PC-3 (cell line): ENCODE results near the gene SRCAP. TPM values are rescaled to one million over a fixed set of nuclear protein-coding genes. Genes with fewer than 3 reads are reported as not detected.

ENCODE experiments used
- ATAC-seq: fragments of 200-7000 bp; cut with Tn5 transposase; 2 replicates; pipeline ENCODE4 v1.9.1; 2020; ENCODE audit warnings: mild to moderate bottlenecking, moderate library complexity
- BruUV-seq: library from RNA; stranded (reverse); fragments of 400-500 nt; replicated peaks from 2 replicates; lab custom pipeline; 2021; lab: Mats Ljungman, UMichigan
- CTCF ChIA-PET: fragments of 300-600 bp; sonication (Branson Sonifier 250); formaldehyde crosslinking; loops from one replicate; lab custom pipeline; 2022; ENCODE audit warnings: antibody characterized with exemption; lab: Charles Lee
- POLR2A ChIA-PET: fragments of 300-600 bp; sonication (Branson Sonifier 250); formaldehyde crosslinking; loops from one replicate; lab custom pipeline; 2022; ENCODE audit warnings: antibody characterized with exemption; ENCODE audit not compliant: unreplicated experiment; lab: Charles Lee
- DNase-seq: peaks from one replicate; pipeline ENCODE4 v3.0.0-alpha.2; 2015
- H2AFZ ChIP-seq: fragments of 300-600 bp; sonication (generic); 2 replicates; pipeline ENCODE4 v1.6.0; 2016; ENCODE audit warnings: antibody characterized with exemption, low read length
- H3F3A ChIP-seq: fragments of 300-600 bp; sonication (generic); one replicate; pipeline ENCODE4 v1.6.0; 2017; ENCODE audit warnings: antibody characterized with exemption, low read length, control low read depth, mild to moderate bottlenecking; ENCODE audit not compliant: unreplicated experiment
- H3K27ac ChIP-seq: fragments of 300-600 bp; sonication (generic); 2 replicates; pipeline ENCODE4 v1.5.1; 2016; ENCODE audit warnings: mild to moderate bottlenecking, low read length
- H3K27me3 ChIP-seq: fragments of 300-600 bp; sonication (generic); 2 replicates; pipeline ENCODE4 v1.6.1; 2016; ENCODE audit warnings: low read length, mixed read lengths
- H3K36me3 ChIP-seq: fragments of 300-600 bp; sonication (generic); 2 replicates; pipeline ENCODE4 v1.6.1; 2016; ENCODE audit warnings: low read depth, mixed run types, low read length, mixed read lengths
- H3K4me1 ChIP-seq: fragments of 300-600 bp; sonication (generic); 2 replicates; pipeline ENCODE4 v1.5.1; 2016; ENCODE audit warnings: low read length; ENCODE audit not compliant: insufficient read depth
- H3K4me2 ChIP-seq: fragments of 300-600 bp; sonication (generic); 2 replicates; pipeline ENCODE4 v1.6.0; 2016; ENCODE audit warnings: low read length
- H3K4me3 ChIP-seq: fragments of 300-600 bp; sonication (generic); 2 replicates; pipeline ENCODE4 v1.5.1; 2016; ENCODE audit warnings: mild to moderate bottlenecking, low read length, mixed read lengths
- H3K79me2 ChIP-seq: fragments of 300-600 bp; sonication (generic); 2 replicates; pipeline ENCODE4 v1.6.1; 2017; ENCODE audit warnings: low read length, mixed read lengths
- H3K9ac ChIP-seq: fragments of 300-600 bp; sonication (generic); 2 replicates; pipeline ENCODE4 v1.6.0; 2016; ENCODE audit warnings: mild to moderate bottlenecking, low read length
- H3K9me2 ChIP-seq: fragments of 300-600 bp; sonication (generic); replicated peaks from 2 replicates; pipeline ENCODE4 v1.6.1; 2016; ENCODE audit warnings: mixed run types, low read length, mixed read lengths
- H3K9me3 ChIP-seq: fragments of 300-600 bp; sonication (generic); 2 replicates; pipeline ENCODE4 v1.6.1; 2016; ENCODE audit warnings: low read length, mixed read lengths
- H4K20me1 ChIP-seq: fragments of 300-600 bp; sonication (generic); 2 replicates; pipeline ENCODE4 v1.6.1; 2016; ENCODE audit warnings: low read length, mixed read lengths
- CTCF ChIP-seq: fragments of 300-600 bp; sonication (generic); conservative IDR thresholded peaks from 2 replicates; pipeline ENCODE4 v1.5.1; 2017; ENCODE audit warnings: antibody characterized with exemption, low read depth, mild to moderate bottlenecking, low read length
- EZH2 ChIP-seq: fragments of 300-600 bp; sonication (generic); IDR thresholded peaks from one replicate; pipeline ENCODE4 v1.6.1; 2017; ENCODE audit warnings: antibody characterized with exemption, mild to moderate bottlenecking, low read length; ENCODE audit not compliant: unreplicated experiment
- EZH2phosphoT487 ChIP-seq: fragments of 300-600 bp; sonication (generic); IDR thresholded peaks from 2 replicates; pipeline ENCODE4 v1.6.1; 2018; ENCODE audit warnings: mild to moderate bottlenecking, antibody characterized with exemption, low read length, borderline replicate concordance
- intact Hi-C: fragments of 100-400 bp; cut with micrococcal nuclease; formaldehyde crosslinking; loops from 2 replicates; pipeline ENCODE4 v1.9.0; 2023
- total RNA-seq: library from RNA; depleted of rRNA; stranded (reverse); fragments of >200 nt; gene quantifications from 2 replicates; pipeline ENCODE4 v1.2.3, GENCODE V29; 2014

The SRCAP gene
- total RNA-seq, 1 experiment from 2014 or later, result 19.0 TPM

- no peak overlapping the region for H3K9ac ChIP-seq
- no peak overlapping the region for H3K27ac ChIP-seq
- ChIA-PET CTCF (no interaction called here), POLR2A (no interaction called here)
- BruUV-seq, result no TSS peak
- no peak for TF ChIP-seq EZH2
- TF ChIP-seq CTCF, result no peak
- TF ChIP-seq EZH2phosphoT487, result no peak
- no peaks in the 10 kb centered on the region for H3K9me2 ChIP-seq
- no peaks in the 10 kb centered on the region for H4K20me1 ChIP-seq
- ATAC-seq, result no peak
- no peak overlapping the region for H3K4me2 ChIP-seq
- H3K9me3 ChIP-seq, result no peaks in the 10 kb centered on the region
- H2AFZ ChIP-seq, result no peak overlapping the region
- intact Hi-C loops, result no loop called here
- no peaks in the 10 kb centered on the region for H3K27me3 ChIP-seq
- H3K79me2 ChIP-seq, result peaks cover 29% of the 10 kb centered on the region
- DNase-seq, result no peak
- H3F3A ChIP-seq, result no peaks in the 10 kb centered on the region
- H3K4me1 ChIP-seq, result no peaks in the 10 kb centered on the region
- no peak overlapping the region for H3K4me3 ChIP-seq
- peaks cover 37% of the 10 kb centered on the region for H3K36me3 ChIP-seq
Observed at GRCh38 chr16:30728899-30729672, 30.1 kb downstream of the SRCAP start.

- no peaks in the 10 kb centered on the region for H3K4me1 ChIP-seq
- H3K4me2 ChIP-seq, result no peak overlapping the region
- no peak overlapping the region for H3K9ac ChIP-seq
- no peak overlapping the region for H3K4me3 ChIP-seq
- no peaks in the 10 kb centered on the region for H3F3A ChIP-seq
- H3K79me2 ChIP-seq, result peaks cover 6% of the 10 kb centered on the region
- H3K27me3 ChIP-seq, result no peaks in the 10 kb centered on the region
- ATAC-seq, result no peak
- no peak overlapping the region for H2AFZ ChIP-seq
- intact Hi-C loops, result no loop called here
- H3K9me3 ChIP-seq, result no peaks in the 10 kb centered on the region
- H4K20me1 ChIP-seq, result no peaks in the 10 kb centered on the region
- POLR2A ChIA-PET, result no interaction called here
- no peak for DNase-seq
- TF ChIP-seq EZH2phosphoT487 (no peak), CTCF (no peak), EZH2 (no peak)
- no TSS peak for BruUV-seq
- H3K9me2 ChIP-seq, result no peaks in the 10 kb centered on the region
- CTCF ChIA-PET, result no interaction called here
- peaks cover 31% of the 10 kb centered on the region; the same call in 1 of the 2 replicates for H3K36me3 ChIP-seq
- no peak overlapping the region for H3K27ac ChIP-seq
Observed at GRCh38 chr16:30731411-30731810, 32.4 kb downstream of the SRCAP start.
